RWPE1 (cell line): ENCODE measurements around the gene CNTN3.

Experiments used
- CTCF ChIA-PET: fragments of 350-600 bp; sonication (Branson Sonifier 250); formaldehyde crosslinking; extraction: SDS; loops from one replicate; lab custom pipeline; 2021; lab: Yijun Ruan, JAX
- POLR2A ChIA-PET: fragments of 400-600 bp; formaldehyde crosslinking; extraction: SDS; loops from one replicate; lab custom pipeline; 2020; ENCODE audit warnings: antibody characterized with exemption; ENCODE audit not compliant: low non-redundant PET; lab: Yijun Ruan, JAX
- DNase-seq: peaks from one replicate; pipeline ENCODE4 v3.0.0; 2012; ENCODE audit warnings: low spot score
- H3K27ac ChIP-seq: fragments of 450-650 bp; 2 replicates; pipeline ENCODE4 v1.5.1; 2017
- CTCF ChIP-seq: fragments of 450-650 bp; conservative IDR thresholded peaks from 2 replicates; pipeline ENCODE4 v1.5.1; 2017; ENCODE audit warnings: low read depth, mild to moderate bottlenecking

Gene CNTN3

GRCh38 chr3:74575857-74576256 lies 38.6 kb downstream of the CNTN3 start:
- no peak overlapping the region for H3K27ac ChIP-seq
- no peak for DNase-seq
- no peak for TF ChIP-seq CTCF
- ChIA-PET CTCF (no interaction called here), POLR2A (no interaction called here)

- DNase-seq = no peak
- ChIA-PET CTCF (no interaction called here), POLR2A (no interaction called here)
- no peak overlapping the region for H3K27ac ChIP-seq
- no peak for TF ChIP-seq CTCF
These were observed 43.3 kb downstream of the CNTN3 start for GRCh38 chr3:74571118-74571517.
